ENCODE data around the gene KCNAB3. TPM values are rescaled to one million over a fixed set of nuclear protein-coding genes. Genes with fewer than 3 reads are reported as not detected.

Gene KCNAB3
- total and polyA plus RNA-seq, 2 donors from 2014 or later = 0.71 to 3.9 TPM

DNA sequence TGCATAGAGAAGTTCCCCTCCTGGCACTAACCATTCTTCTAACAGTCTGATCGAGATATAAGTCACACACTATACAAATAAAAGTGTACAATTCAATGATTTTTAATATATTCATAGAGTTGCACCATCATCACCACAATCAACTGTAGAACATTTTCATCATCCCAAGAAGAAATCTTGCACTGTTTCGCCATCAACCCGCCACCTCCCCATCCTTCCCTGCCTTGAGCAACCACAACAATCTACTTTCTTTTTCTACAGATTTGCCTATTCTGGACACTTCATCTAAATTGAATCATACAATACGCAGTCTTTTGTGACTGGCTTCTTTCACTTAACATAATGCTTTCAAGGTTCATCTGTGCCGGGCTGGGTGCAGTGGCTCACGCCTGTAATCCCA is 39.8 kb upstream of the KCNAB3 start:
- intact Hi-C loops (cut with DNase I) = no loop called here
- H3K9ac ChIP-seq (ENCODE audit: low read length in 3 of 3) = no peak overlapping the region
- no peak overlapping the region for H3K27ac ChIP-seq (ENCODE audit: low read depth in 2 of 2, low read length in 2 of 2)
- TF ChIP-seq, protein P1, sequence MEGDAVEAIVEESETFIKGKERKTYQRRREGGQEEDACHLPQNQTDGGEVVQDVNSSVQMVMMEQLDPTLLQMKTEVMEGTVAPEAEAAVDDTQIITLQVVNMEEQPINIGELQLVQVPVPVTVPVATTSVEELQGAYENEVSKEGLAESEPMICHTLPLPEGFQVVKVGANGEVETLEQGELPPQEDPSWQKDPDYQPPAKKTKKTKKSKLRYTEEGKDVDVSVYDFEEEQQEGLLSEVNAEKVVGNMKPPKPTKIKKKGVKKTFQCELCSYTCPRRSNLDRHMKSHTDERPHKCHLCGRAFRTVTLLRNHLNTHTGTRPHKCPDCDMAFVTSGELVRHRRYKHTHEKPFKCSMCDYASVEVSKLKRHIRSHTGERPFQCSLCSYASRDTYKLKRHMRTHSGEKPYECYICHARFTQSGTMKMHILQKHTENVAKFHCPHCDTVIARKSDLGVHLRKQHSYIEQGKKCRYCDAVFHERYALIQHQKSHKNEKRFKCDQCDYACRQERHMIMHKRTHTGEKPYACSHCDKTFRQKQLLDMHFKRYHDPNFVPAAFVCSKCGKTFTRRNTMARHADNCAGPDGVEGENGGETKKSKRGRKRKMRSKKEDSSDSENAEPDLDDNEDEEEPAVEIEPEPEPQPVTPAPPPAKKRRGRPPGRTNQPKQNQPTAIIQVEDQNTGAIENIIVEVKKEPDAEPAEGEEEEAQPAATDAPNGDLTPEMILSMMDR (IDR thresholded peaks at IDR 0.05; ENCODE audit: borderline replicate concordance, extremely low read depth, insufficient read depth) = no peak
- H3K27me3 ChIP-seq (ENCODE audit: control insufficient read depth, insufficient read depth, low read length) = no peaks in the 10 kb centered on the region
- H3K4me1 ChIP-seq (ENCODE audit: control insufficient read depth in 2 of 3, insufficient read depth in 2 of 3, low read depth in 1 of 3, low read length in 3 of 3) = no peaks in the 10 kb centered on the region
- peaks cover 0 to 2% (median 0%) of the 10 kb centered on the region in 3 donors for H3K9me3 ChIP-seq (ENCODE audit: control insufficient read depth in 2 of 3, insufficient read depth in 1 of 3, low read length in 3 of 3)
- FAIRE-seq (no peak), DNase-seq (no peak)
- H3K36me3 ChIP-seq (ENCODE audit: control insufficient read depth in 2 of 3, insufficient read depth in 3 of 3, low read length in 3 of 3) = no peaks in the 10 kb centered on the region
- no peak overlapping the region for H3K4me3 ChIP-seq (ENCODE audit: low read length in 3 of 3)

- TF ChIP-seq, protein P1 (IDR thresholded peaks at IDR 0.05; ENCODE audit: borderline replicate concordance, extremely low read depth, insufficient read depth) = no peak
- Histone ChIP-seq H3K27me3 (ENCODE audit: control insufficient read depth, insufficient read depth, low read length) (no peaks in the 10 kb centered on the region), H3K4me3 (ENCODE audit: low read length in 3 of 3) (no peak overlapping the region), H3K9ac (ENCODE audit: low read length in 3 of 3) (no peak overlapping the region), H3K36me3 (ENCODE audit: control insufficient read depth in 2 of 3, insufficient read depth in 3 of 3, low read length in 3 of 3) (no peaks in the 10 kb centered on the region), H3K9me3 (ENCODE audit: control insufficient read depth in 2 of 3, insufficient read depth in 1 of 3, low read length in 3 of 3) (no peaks in the 10 kb centered on the region), H3K4me1 (ENCODE audit: control insufficient read depth in 2 of 3, insufficient read depth in 2 of 3, low read depth in 1 of 3, low read length in 3 of 3) (no peaks in the 10 kb centered on the region), H3K27ac (ENCODE audit: low read depth in 2 of 2, low read length in 2 of 2) (no peak overlapping the region)
- DNase-seq (no peak), FAIRE-seq (no peak)
- intact Hi-C loops (cut with DNase I) = no loop called here
Measured at GRCh38 chr17:7967751-7968150, 38.1 kb upstream of the KCNAB3 start.

DNA sequence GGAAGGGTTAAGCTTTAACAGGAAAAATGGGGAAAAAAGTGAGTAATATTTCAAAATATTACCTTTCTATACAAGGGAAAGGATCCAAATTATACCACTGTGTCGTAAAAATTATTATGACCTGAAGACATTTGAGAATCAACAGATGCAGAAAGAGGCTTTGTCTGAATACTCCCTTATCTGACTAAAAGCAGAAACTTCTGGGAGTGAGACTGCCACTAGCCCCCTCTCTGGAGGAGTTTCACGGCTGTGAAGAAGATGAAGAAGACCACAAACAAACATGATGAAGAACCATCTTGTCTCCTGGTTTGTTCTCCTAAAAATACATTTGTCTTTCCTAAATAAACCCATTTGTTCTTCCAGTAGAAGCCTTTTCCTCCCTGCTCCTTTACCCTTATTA is 31.8 kb upstream of the KCNAB3 start:
- Histone ChIP-seq H3K27ac (ENCODE audit: low read depth in 2 of 2, low read length in 2 of 2) (no peak overlapping the region), H3K36me3 (ENCODE audit: control insufficient read depth in 2 of 3, insufficient read depth in 3 of 3, low read length in 3 of 3) (no peaks in the 10 kb centered on the region), H3K9me3 (ENCODE audit: control insufficient read depth in 2 of 3, insufficient read depth in 1 of 3, low read length in 3 of 3) (no peaks in the 10 kb centered on the region), H3K27me3 (ENCODE audit: control insufficient read depth, insufficient read depth, low read length) (no peaks in the 10 kb centered on the region), H3K9ac (ENCODE audit: low read length in 3 of 3) (no peak overlapping the region), H3K4me3 (ENCODE audit: low read length in 3 of 3) (no peak overlapping the region), H3K4me1 (ENCODE audit: control insufficient read depth in 2 of 3, insufficient read depth in 2 of 3, low read depth in 1 of 3, low read length in 3 of 3) (no peaks in the 10 kb centered on the region)
- TF ChIP-seq, protein P1 (IDR thresholded peaks at IDR 0.05; ENCODE audit: borderline replicate concordance, extremely low read depth, insufficient read depth) = no peak
- DNase-seq (no peak), FAIRE-seq (no peak)
- intact Hi-C loops (cut with DNase I) = no loop called here
